Tongue (tissue), 2 donors: ENCODE data around the gene SLC7A8. TPM values are rescaled to one million over a fixed set of nuclear protein-coding genes. Genes with fewer than 3 reads are reported as not detected.
A peak's percentile ranks its signal among the peaks of the same experiment; 100 is the strongest.

Experiments used
- DNase-seq: peaks from one replicate; pipeline ENCODE4 v3.0.0-alpha.2; 2015
- total RNA-seq: library from RNA; depleted of rRNA; stranded (reverse); fragments of >200 nt; gene quantifications from one replicate; pipeline ENCODE4 v1.2.3, GENCODE V29; 2014

SLC7A8 gene
- total RNA-seq, 1 donor from 2014 or later = 5.6 TPM

- DNase-seq = no peak
Measured at GRCh38 chr14:23130871-23131270, 52.6 kb downstream of the SLC7A8 start.

- no peak for DNase-seq
Measured at GRCh38 chr14:23129759-23130316, 53.6 kb downstream of the SLC7A8 start.

- no peak for DNase-seq
Measured at GRCh38 chr14:23128969-23129758, 54.3 kb downstream of the SLC7A8 start.

DNA sequence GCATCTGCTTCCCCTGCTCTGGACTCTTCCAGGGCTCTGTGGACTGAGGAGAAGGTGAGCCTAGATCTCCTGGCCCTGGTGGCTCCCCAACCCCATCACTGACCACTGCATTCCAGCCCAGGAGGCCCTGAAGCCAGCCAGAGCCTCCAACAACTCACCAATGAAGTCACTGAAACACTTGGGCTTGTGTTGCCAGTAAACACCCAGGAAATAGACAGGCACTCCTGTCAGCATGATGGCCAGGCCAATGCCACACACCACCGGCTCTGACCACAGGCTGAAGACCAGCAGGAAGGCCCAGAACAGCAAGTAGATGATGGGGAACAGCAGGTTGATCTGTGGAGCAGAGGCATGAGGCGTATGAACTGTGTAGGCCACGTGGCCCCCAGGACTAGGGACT is 55.6 kb downstream of the SLC7A8 start:
- no peak for DNase-seq

GRCh38 chr14:23126548-23127278 is 56.7 kb downstream of the SLC7A8 start:
- DNase-seq = no peak

- no peak for DNase-seq
Measured at GRCh38 chr14:23125933-23126524, 57.4 kb downstream of the SLC7A8 start.

DNA sequence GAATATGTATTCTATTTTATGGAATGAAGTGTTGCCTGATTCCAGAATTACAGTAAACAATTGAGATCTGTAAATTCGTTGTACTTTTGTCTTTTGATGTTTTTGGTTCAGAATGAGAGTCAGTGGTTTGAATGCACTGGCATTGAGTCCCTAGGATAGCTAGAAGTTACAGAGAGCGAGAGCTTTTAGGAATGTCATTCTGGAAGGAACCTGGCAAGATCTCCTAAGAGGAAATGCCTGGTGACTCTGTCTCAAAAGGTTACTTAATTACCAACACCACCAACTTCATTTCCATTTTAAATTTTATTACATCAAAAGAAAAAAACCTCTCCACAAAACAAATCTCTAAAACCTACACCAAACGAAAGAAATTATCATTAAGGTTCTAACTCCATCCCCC is 58.4 kb downstream of the SLC7A8 start:
- DNase-seq = no peak

- DNase-seq = no peak
Measured at GRCh38 chr14:23124337-23124954, 59.0 kb downstream of the SLC7A8 start.

- peak; percentile 73 for DNase-seq
Measured at GRCh38 chr14:23123419-23123818, 60.0 kb downstream of the SLC7A8 start.

DNA sequence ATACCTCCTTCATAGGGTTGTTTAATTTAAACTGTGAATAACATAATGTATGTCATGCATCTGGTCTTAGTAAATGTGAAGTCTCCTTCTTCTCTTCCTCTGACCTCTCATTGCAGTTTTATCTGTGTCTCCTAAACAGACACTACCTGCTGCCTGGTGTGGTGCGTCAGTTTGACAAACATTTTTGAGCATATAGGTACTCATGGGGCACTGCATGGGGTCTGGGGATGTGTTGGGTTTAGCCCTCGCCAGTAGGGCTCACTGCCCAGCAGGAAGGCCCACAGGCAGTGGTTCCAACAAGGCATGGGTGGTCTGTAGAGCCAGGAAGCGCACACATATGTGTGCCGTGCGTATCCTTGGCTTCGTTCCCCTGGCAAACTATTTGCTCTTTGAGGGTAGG is 61.4 kb downstream of the SLC7A8 start:
- DNase-seq = no peak

DNA sequence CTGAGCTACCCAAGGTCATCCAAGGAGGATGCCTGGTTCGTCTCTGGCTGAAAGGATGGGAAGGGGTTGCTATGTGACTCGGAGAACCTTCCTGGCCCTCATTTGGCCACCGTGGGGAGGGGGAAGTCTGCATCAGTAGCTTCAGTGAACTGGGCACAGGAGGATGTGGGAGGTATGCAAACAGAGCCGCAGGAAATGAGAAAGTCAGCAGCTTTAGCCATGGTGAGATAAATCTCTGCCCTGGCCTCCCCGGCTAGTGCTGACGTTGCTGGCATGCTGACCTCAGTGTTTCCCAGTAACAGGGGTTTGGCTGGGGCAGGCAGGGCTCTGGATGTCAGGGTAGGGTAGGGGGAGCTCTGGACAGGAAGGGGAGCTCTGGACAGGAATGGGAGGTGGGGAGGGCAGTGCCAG is 62.1 kb downstream of the SLC7A8 start:
- DNase-seq = no peak

DNA sequence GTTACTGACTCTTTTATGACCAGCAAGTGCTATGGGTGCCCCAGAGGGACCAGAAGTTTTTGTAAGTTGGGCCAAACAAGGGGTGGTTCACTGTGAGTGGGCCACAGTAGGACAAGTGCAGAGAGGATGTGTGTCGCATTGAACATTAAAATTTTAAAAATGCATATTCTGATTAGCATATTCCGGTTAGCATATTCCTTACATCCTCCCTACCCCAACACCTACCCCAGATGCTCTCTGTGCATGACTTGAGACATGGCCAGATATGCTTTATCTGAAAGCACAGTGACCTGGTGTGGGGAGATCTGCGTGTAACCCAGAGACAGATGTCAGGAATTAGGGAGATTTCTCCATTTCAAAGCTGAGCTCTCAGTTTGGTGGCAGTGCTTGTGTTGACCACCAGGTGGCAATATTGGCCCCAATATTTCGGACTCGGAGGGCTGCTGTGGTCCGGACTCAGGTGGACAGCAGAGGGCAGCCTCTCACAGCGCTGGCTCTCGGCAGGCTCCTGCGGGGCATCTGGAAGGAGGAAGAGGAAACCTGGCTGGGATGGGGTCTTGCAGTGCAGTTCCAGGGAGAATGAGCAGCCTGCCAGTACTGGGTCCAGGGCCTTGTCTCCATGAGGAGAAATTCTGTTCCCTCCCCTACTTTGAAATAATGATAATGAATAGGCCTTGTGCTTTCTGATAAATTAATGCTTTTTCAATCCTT is 62.8 kb downstream of the SLC7A8 start:
- DNase-seq = peak; percentile 95

DNA sequence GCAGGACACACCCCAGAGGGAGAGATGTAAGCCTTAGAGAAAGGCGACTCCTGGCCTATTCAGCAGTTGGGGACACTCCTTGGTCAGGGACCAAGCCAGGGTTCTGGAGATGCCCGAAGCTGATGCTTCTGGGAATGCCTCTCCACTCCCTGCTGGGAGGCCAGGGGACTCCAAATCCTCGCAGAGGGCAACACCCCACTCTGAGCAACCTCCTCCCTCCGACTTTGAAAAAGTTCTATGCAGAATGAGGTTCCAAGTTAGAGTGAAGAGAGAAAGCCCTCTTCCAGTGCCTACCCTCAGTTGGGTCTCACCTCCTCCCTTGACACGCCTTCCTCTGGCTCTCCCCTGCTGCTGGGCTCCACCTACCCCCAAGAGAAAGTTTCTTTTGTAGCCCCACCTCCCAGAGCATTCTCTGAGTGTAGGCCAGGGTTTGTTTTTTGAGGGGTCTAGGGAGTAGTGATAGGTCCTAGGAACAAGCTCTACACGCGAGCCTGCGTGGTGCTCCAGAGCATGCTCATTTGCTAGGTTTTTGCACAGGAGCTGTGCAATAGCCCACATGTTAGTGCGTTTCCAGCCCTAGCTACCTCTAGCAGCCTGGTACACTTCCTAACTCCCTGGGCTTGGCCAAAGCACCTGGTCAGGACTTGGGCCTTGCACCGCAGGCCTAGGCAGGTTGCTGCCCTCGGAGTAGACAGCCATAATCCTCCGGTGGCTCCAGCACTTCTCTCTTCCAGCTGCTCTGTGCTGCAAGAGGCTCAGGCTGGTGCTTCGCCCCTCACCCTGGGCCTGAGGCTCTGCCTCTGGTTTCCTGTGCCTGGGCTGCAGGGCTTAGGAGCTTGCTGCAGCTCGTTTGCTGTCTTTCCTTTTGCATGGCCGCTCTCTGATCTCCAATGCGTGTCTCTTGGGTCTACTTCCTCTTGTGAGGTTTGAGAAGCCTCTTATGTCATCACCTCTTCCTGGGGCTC is 63.8 kb downstream of the SLC7A8 start:
- DNase-seq = no peak

DNA sequence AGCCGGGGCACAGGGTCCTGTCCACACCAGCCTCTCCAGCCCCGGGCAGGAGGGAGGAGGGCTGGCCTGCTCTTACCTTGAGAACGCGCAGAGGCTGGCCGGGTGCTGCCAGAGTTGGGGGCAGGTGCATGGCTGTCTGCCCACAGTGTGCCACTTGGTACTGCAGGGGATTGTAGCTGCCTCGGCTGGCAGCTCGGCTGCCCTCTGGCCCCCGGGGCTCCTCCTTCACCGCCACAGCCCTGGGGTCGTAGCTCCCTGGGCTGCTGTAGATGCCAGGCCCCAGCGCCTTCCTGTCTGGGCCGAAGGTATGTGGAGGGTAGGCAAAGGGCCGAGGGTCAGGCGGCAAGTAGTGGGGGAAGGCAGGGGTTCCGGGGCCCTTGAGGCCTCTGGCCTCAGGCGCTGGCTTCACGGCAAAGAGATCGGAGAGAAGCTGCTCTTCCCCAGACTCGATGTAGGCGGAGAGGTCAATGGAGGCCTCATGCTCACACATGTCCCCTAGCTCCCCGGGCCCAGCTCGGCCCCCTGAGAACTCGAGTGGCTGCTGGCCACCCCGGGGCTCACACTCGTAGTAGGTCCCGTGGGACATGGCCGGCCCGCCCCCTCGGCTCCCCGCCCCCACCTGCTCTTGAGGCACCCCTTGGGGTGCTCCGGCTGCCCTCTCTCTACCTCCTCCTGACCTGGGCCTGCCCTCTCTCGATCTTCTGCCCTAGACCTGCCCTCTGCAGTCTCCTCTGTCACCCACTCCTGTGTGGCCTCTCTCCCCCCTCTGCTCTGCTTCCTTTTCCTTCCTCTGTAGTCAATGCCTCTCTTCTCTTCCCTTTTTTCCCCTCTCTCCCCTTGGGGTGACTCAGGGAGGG is 64.7 kb downstream of the SLC7A8 start, which contains the start of gene CEBPE:
TSS of gene CEBPE (minus strand) at position 750 of the 857 bp plus-strand sequence. CDS start at position 586, 164 bp downstream.
- no peak for DNase-seq

- DNase-seq = no peak
Measured at GRCh38 chr14:23117371-23118020, 66.0 kb downstream of the SLC7A8 start.

GRCh38 chr14:23115918-23116317 is 67.5 kb downstream of the SLC7A8 start:
- no peak for DNase-seq

- DNase-seq = no peak
Measured at GRCh38 chr14:23115039-23115731, 68.3 kb downstream of the SLC7A8 start.

- DNase-seq = no peak
Measured at GRCh38 chr14:23114669-23115038, 68.8 kb downstream of the SLC7A8 start.
